HG02571 (cell line): ENCODE measurements around the gene BCKDK.
"Not testable (repeated sequence)": the region's sequence is repeated elsewhere in the genome, so short reads cannot be mapped to it uniquely, and the experiment has no call there.

Experiments used
- ATAC-seq: cut with Tn5 transposase; IDR thresholded peaks from one replicate; pipeline ENCODE4 v1.9.1; 2021; ENCODE audit warnings: mild to moderate bottlenecking, moderate library complexity; ENCODE audit not compliant: unreplicated experiment

Gene BCKDK

DNA sequence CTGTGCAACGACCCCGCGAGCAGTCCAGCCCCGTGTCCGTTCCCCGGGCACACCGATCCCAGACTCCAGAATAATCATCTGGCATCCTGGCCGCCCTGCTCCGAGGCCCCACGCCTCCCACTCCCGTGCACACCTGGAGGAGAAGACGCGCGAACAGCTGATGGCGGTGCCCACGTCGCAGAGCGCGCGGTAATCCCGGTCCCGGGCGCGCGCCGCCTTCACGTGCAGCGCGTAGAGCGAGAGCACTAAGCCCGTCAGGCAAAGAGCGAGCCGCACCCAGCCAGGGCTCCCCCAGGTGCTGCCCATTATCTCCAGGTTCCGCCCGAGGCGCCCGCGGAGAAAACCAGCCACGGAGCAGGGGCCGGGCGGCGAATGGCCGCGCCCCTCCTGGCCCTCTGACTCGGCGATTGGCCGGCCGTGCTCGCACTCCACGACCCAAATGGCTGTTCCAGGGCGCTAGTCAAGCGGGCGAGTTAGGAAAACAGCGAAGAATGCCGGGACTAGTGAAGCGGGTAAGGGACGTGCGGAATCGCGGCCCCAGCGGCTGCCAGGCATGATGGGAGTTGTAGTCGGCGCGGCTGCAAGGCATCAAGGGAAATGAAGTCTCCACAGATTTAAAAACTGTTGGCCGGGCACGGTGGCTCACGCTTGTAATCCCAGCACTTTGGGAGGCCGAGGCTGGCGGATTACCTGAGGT is 13.6 kb upstream of the BCKDK start, which contains the start of gene VKORC1:
VKORC1 (minus strand) TSS at position 374 of the 697 bp plus-strand sequence; CDS start at position 306, 68 bp downstream.
- peak; percentile 79 for ATAC-seq

DNA sequence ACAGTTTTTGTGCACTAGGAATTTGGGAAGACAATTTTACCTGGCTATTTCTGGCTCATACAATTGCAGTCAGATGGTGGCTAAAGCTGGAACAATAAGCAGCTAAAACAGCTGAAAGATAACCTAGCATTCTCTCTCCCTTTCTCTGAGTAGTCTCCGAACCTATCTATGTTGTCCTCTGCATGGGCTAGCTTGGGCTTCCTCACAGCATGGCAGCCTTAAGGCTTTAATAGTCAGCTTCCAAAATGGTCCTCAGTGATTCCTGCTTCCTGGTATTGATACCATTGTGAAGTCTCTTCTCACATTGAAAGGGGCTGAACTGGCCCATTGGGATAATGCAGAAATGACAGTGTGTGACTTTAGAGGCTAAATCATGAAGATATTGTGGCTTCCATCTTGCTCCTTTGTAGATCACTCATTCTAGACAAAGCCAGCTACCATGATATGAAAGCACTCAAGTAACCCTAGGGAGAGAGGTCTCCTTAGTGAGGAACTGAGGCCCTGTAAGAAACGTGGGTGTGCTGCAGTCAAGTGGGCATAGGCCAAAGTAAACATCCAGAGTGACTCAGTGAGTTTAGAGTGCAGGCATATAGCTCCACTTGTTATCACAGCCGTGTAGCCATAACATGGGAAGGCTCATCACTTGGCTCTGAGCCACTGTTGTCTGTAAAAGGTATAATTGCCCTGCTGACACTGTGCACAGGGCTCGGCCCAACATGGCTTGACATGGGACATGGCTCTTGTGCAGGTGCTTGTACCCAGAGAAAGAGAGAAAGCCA is 8.1 kb upstream of the BCKDK start:
- no peak for ATAC-seq

DNA sequence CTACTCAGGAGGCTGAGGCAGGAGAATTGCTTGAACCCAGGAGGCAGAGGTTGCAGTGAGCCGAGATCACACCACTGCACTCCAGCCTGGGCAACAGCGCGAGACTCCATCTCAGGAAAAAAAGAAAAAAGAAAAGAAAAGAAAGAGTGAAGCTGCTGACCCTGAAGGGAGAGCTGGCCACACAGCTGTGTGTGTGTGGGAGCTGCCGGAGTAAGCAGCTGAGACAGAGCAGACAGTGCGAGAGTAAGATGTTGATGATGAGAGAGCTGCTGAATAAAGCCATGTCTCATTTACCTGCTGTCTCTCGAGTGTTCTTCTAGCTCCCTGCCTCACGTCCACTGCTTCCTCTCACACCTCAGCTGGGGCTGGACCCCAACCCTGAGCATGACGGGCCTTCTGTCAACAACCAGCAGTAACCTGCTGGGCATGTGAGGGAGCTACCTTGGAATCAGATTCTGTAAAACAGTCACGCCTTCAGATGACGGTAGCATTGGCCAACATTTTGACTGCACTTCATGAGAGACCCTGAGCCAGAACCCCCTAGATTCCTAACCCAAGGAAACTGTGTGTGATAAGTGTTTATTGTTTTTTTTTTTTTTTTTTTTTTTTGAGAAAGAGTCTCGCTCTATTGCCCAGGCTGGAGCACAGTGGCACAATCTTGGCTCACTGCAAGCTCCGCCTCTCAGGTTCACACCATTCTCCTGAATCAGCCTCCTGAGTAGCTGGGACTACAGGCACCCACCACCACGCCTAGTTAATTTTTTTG is 7.1 kb upstream of the BCKDK start:
- ATAC-seq = not testable (repeated sequence)

DNA sequence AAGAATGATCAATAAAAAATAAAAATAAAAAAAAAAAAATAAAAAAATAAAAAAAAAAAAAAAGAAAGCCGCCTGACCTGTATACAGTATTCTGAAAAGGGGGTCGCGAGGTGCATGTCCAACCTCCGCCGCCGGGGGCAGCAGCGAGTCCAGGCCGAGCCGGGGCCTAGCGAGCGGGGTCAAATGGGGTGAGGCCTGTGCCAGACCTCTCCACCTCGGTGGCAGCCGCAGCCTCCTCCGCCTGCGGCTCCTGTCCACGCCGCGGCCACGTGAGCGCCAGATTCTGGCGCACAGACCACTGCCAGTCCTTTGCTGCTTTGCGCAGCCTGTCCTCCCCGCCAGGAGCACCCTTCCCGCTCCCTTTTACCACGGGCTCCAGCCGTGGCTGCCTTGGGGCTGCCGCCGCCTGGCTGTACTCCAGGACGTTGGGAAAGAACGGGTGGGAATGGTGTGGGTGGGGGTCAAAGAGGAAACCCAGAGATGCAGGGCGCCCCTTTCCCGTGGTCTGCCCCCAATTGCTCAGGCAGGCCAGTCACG is 2.4 kb upstream of the BCKDK start:
- peak; percentile 35 for ATAC-seq

DNA sequence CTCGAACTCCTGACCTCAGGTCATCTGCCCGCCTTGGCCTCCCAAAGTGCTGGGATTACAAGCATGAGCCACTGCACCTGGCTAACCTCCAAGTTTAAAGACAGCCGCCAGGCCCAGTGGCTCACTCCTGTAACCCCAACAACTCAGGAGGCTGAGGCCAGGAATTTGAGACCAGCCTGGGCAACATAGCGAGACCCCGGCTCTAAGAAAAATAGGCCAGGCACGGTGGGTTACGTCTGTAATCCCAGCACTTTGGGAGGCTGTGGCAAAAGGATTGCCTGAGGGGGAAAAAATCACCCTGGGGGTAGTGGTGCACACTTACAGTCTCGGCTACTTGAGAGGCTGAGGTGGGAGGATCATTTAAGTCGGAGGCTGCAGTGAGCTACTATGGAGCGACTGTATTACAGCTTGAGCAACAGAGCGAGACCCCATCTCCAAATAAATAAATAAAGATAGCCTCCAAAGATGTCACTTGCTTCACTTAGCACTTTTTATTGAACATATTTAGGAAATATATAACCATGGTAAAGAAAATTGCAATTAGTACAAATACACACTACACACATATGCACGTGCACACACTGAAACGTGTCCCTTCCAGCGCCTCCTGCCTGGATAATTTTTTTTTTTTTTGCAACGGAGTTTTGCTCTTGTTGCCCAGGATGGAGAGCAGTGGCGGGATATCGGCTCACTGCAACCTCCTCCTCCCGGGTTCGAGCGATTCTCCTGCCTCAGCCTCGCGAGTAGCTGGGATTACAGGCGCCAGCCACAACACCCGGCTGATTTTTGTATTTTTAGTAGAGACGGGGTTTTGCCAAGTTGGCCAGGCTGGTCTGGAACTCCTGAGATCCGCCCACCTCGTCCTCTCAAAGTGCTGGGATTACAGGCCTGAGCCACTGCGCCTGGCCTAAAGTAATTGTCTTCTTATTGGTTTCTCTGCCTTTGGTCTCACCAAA is 1.4 kb upstream of the BCKDK start:
- ATAC-seq = no peak

DNA sequence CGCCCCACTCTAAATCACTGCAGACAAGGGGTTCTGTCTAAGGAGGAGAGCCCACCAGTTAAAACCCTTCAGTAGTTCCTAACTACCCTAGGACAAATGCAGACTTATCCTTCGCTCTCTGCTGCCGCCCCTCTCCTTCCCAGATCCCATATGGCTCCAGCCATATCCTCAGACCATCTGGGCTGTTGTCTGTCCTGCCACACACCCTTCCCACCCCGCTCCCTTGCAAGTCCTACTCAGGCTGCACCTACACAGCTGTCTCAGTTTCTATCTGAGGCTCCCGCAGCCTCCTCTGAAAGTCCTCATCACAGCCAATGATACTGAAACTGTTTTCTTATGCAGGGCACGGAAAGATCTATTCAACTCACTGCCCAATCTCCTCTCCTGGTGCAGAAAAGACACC is 720 bp upstream of the BCKDK start:
- peak; percentile 47 for ATAC-seq

DNA sequence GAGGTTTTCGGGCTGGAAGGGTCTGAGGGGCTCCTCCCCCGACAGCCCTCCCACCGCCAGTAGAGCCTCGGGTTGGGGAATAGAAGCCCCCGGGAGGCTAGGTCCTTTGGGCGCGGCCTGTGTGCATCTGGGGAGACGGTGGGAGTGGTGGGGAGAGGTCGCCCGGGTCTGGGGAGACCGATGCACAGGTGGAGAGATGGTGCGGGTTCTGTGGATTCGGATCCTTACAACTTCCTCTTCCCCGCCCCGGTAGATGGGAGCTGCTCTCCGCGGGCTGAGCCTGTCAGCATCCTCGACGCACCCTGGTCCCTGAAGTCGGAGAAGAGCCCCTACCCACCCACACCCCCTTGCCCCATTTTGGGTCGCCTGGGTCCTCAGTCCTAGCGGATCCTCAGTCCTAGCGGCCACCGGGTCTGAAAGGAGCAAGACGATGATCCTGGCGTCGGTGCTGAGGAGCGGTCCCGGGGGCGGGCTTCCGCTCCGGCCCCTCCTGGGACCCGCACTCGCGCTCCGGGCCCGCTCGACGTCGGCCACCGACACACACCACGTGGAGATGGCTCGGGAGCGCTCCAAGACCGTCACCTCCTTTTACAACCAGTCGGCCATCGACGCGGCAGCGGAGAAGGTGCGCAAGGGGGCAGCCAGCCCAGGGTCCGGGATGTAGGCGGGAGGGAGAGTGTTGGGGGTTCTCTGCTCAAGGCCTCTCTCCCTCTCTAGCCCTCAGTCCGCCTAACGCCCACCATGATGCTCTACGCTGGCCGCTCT is 790 bp downstream of the BCKDK start:
- no peak for ATAC-seq

DNA sequence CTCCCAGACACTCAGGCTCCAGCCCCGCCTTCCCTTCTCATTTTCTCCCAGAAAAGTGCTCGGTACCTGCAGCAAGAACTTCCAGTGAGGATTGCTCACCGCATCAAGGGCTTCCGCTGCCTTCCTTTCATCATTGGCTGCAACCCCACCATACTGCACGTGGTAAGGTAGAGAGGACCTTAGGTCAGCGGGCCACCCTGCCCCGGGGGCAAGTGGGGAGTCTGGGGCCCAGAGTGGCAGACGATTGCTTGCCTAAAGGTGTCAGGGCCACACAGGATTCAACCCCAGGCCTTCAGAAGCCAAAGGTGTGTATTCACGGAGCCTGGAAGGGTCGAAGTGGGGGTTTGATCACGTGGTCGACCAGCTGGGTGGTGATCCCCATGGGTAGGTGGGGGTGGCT is 1.4 kb downstream of the BCKDK start:
- no peak for ATAC-seq

DNA sequence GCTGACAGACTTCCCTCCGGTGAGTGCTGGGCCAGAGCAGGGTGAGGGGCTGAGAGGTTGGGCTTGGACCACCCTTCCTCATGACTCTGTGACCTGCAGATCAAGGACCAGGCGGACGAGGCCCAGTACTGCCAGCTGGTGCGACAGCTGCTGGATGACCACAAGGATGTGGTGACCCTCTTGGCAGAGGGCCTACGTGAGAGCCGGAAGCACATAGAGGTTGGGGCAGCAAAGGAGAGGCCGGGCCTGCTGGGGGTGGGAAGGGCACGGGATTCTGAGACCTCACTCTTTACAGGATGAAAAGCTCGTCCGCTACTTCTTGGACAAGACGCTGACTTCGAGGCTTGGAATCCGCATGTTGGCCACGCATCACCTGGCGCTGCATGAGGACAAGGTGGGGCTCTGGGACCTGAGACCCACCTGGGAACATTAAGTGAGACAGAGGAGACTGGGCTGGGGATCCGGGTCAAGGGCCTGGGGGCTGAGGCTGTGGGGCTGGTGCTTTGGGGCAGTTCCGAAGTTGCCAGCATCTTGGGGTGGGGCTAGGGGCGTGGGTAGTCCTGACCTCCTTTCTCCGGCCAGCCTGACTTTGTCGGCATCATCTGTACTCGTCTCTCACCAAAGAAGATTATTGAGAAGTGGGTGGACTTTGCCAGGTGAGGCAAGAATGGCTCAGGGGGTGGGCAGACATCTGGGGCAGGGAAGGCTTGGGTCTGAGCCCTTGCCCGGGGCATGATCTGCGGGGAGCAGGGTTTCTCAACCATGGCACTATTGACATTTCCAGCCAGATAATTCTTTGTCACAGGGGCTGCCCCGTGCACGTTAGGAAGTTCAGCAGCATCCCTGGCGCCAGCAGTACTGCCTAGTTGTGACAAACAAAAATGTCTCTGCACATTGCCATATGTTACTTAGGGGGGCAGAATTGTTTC is 2.2 kb downstream of the BCKDK start:
- no peak for ATAC-seq

DNA sequence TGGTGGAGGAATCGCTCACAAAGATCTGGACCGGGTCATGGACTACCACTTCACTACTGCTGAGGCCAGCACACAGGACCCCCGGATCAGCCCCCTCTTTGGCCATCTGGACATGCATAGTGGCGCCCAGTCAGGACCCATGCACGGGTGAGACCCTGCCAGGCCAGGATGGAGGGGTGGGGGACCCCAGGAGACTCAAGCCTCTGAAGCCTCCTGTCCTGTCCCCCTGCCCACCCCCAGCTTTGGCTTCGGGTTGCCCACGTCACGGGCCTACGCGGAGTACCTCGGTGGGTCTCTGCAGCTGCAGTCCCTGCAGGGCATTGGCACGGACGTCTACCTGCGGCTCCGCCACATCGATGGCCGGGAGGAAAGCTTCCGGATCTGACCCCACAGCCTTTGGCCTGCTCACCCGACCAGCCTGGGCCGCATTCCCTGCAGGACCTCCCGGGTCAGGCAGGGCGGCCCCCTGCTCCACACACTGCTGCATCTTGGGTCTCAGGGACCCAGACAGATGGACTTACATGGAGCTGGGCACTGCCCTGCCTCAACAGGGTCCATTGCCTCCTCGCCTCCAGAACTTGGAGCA is 3.8 kb downstream of the BCKDK start:
- no peak for ATAC-seq

DNA sequence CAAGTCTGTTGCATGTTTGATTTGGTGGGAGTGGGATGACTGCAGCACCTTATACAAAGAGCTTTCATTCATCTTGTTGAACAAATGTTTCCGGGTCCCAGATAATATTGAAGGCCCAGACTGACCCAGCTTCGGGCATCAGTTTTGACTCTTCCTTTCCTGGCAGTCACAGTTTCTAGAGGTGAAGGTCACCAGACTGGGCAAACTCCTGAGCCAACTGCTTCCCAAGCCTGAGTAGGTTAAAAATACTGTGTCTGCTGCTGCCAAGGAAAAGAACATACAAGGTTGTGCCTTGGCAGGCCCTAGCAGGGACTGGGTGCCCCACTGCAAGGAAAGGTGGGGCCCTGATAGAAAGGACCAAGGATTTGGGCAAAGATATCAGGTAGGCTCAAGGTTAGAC is 4.5 kb downstream of the BCKDK start:
- no peak for ATAC-seq

DNA sequence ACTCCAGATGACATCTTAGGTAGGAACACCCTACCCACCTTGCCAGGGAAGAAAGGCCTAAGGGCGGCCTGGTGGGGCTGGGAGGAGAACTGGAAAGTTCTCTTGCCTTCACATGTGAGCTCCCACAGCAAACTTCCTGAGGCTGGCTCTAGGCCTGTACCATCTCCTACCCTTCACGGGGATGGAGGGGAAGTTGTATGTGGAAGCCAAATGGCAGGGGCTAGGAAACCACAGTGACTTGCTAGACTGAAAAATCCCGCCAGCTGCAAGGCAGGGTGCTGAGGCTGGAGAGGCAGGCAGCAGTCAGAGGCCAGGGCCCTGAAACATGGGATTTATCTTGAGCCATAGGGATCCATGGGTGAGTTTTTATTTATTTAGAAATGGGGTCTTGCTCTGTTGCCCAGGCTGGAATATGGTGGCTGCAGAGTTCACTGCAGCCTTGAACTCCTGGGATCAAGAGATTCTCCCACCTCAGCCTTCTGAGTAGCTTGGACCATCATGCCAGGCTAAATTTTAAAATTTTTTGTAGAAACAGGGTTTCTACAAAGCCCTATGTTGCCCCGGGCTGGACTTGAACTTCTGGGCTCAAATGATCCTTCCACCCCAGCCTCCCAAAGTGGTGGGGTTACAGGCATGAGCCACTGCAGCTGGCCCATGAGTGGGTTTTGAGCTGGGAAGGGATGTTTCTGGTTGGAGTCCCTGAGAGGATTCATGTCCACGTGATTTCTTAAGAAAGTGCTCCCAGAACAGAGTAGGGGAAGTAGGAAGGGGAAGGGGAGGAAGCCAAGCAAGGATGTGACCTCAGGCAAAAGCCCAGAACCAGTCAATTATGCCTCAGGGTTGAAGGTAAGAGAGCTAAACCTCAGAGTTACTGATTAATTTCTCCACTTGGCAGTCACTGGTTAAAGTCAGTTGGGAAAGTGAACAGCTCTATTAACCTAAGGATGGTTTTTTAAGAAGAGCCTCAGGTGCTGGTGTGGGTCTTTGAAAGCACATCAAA is 5.2 kb downstream of the BCKDK start:
- no peak for ATAC-seq

DNA sequence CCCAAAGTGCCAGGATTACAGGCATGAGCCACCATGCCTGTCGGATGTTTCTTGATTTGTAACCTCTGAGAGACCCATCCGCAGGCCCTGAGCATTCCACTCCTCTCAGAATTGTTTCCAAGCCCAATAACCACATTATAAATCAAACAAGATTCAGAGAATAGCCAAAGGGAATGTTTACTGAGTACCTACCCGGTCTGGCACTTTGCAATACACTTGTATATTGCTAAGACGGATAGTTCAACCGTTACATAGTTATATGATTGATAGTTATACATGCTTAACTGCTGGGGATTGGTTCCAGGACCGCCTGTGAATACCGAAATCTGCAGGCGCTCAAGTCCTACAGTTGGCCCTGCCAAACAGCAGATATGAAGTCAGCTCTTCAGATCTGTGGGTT is 6.3 kb downstream of the BCKDK start:
- no peak for ATAC-seq

DNA sequence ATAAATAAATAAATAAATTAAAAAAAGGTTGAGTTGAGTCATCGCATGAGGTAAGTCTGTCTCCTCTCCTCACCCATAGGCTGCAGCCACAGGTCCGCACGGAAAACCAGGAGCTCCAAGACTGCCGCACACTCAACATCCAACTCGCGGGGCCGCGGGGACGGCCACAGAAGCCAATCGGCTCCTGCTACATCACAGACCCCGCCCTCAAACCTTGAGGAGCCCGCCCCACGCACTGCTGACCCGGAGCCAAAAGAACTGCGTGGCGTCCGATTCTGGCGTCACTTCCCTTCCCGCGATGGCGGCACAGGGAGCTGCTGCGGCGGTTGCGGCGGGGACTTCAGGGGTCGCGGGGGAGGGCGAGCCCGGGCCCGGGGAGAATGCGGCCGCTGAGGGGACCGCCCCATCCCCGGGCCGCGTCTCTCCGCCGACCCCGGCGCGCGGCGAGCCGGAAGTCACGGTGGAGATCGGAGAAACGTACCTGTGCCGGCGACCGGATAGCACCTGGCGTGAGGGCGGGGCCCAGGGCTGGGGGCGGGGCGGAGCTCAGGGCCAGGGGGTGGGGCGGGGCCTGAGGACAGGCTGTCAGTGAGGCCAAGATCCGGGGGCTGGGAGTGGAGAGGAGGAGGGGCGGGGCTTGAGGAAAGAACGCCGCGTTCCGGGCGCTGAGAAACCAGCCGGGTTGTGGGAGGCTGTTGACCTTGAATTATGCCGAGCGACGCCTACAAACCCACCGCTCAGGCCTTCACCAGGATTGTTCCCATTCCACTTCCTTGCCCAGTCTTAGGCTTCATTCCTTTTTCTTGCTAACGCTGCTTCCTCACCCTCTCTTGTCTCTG is 9.4 kb downstream of the BCKDK start, which contains the start of gene KAT8:
KAT8 (plus strand) TSS at position 281 of the 839 bp plus-strand sequence; CDS start at position 299, 18 bp downstream.
- ATAC-seq = peak; percentile 84

DNA sequence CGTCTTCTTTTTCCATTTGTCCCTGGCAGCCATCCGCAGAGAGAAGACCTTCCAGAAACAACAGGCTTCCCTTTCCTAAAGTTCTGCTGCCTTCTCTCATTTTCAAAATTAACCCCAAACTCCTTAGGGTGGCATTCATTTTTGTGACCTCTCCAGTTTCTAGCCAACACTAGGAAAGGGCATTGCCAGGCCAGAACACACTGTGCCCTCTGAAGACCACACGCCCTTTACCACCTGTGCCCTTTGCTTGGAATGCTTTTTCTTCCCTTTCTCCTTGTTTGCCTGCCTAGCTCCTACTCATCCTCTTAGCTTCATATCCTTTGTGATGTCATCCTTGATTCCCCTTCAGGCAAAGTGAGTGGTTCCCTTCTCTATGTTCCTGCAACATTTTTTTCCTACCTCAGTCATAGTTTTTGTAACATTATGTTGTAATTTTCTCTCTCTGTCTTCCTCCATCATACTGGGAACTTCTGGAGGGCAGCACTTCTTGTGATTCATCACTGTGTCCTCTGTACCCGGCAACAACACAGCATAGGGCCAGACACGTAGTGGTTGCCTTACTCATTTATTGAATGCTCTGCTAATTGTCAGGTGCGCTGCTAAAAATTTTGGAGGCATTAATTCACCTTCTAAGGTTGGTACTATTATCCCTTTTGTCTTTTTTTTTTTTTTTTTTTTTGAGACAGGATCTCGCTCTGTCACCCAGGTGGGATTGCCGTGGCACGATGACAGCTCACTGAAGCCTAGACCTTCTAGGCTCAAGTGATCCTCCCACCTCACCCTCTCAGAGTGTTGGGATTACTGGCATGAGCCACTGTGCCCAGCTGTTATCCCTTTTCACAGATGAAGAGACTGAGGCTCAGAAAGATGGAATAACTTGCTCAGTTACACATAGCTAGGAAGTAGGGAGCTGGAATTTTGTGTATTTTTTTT is 10.3 kb downstream of the BCKDK start:
- no peak for ATAC-seq
